ENCODE results near the gene TAGLN.

TAGLN gene

GRCh38 chr11:117232911-117233409 is 33.8 kb downstream of the TAGLN start:
- peaks cover 26% of the 10 kb centered on the region for H3K4me1 ChIP-seq (ENCODE audit: low read length)
- peak overlapping the region; percentile 87 for H3K4me2 ChIP-seq (ENCODE audit: low read length)
- no peak overlapping the region for H2AFZ ChIP-seq (ENCODE audit: low read depth, low read length)
- H3K4me3 ChIP-seq (ENCODE audit: low read length), result peak overlapping the region; percentile 97
- peak overlapping the region; percentile 78 for H3K9ac ChIP-seq (ENCODE audit: low read length)
- H3K79me2 ChIP-seq (ENCODE audit: low read length), result peaks cover 44% of the 10 kb centered on the region
- H3K27me3 ChIP-seq (ENCODE audit: low read depth, low read length), result no peaks in the 10 kb centered on the region
- TF ChIP-seq EZH2phosphoT487 (IDR thresholded peaks at IDR 0.05; ENCODE audit: low read depth), result no peak
- TF ChIP-seq CTCF (IDR thresholded peaks at IDR 0.05; ENCODE audit: low read depth, low read length), result no peak
- no peak overlapping the region for H3K27ac ChIP-seq (ENCODE audit: low read length)
- H4K20me1 ChIP-seq (ENCODE audit: insufficient read depth, low read length), result no peaks in the 10 kb centered on the region
- H3K36me3 ChIP-seq (replicated peaks; ENCODE audit: low read depth, low read length), result peaks cover 20% of the 10 kb centered on the region
- no peaks in the 10 kb centered on the region for H3K9me3 ChIP-seq (ENCODE audit: insufficient read depth, low read length)

- H2AFZ ChIP-seq (ENCODE audit: low read depth, low read length), result no peak overlapping the region
- TF ChIP-seq EZH2phosphoT487 (IDR thresholded peaks at IDR 0.05; ENCODE audit: low read depth) (no peak), CTCF (IDR thresholded peaks at IDR 0.05; ENCODE audit: low read depth, low read length) (no peak)
- H3K4me2 ChIP-seq (ENCODE audit: low read length), result no peak overlapping the region
- no peak overlapping the region for H3K27ac ChIP-seq (ENCODE audit: low read length)
- no peaks in the 10 kb centered on the region for H4K20me1 ChIP-seq (ENCODE audit: insufficient read depth, low read length)
- H3K79me2 ChIP-seq (ENCODE audit: low read length), result peaks cover 13% of the 10 kb centered on the region
- H3K4me1 ChIP-seq (ENCODE audit: low read length), result peaks cover 11% of the 10 kb centered on the region
- no peaks in the 10 kb centered on the region for H3K27me3 ChIP-seq (ENCODE audit: low read depth, low read length)
- no peaks in the 10 kb centered on the region for H3K9me3 ChIP-seq (ENCODE audit: insufficient read depth, low read length)
- H3K4me3 ChIP-seq (ENCODE audit: low read length), result no peak overlapping the region
- peaks cover 3% of the 10 kb centered on the region for H3K36me3 ChIP-seq (replicated peaks; ENCODE audit: low read depth, low read length)
- no peak overlapping the region for H3K9ac ChIP-seq (ENCODE audit: low read length)
Observed at GRCh38 chr11:117238221-117238620, 39.1 kb downstream of the TAGLN start.

GRCh38 chr11:117239295-117239694 is 40.1 kb downstream of the TAGLN start:
- Histone ChIP-seq H3K27ac (ENCODE audit: low read length) (no peak overlapping the region), H3K4me1 (ENCODE audit: low read length) (no peaks in the 10 kb centered on the region), H3K27me3 (ENCODE audit: low read depth, low read length) (no peaks in the 10 kb centered on the region), H3K4me3 (ENCODE audit: low read length) (no peak overlapping the region), H3K4me2 (ENCODE audit: low read length) (no peak overlapping the region), H3K79me2 (ENCODE audit: low read length) (peaks cover 3% of the 10 kb centered on the region; the same call in 1 of the 2 replicates), H3K36me3 (replicated peaks; ENCODE audit: low read depth, low read length) (peaks cover 5% of the 10 kb centered on the region), H2AFZ (ENCODE audit: low read depth, low read length) (no peak overlapping the region), H4K20me1 (ENCODE audit: insufficient read depth, low read length) (no peaks in the 10 kb centered on the region), H3K9ac (ENCODE audit: low read length) (no peak overlapping the region), H3K9me3 (ENCODE audit: insufficient read depth, low read length) (no peaks in the 10 kb centered on the region)
- TF ChIP-seq EZH2phosphoT487 (IDR thresholded peaks at IDR 0.05; ENCODE audit: low read depth) (no peak), CTCF (IDR thresholded peaks at IDR 0.05; ENCODE audit: low read depth, low read length) (peak; percentile 7; the same call in 1 of the 2 replicates)

- Histone ChIP-seq H3K27me3 (ENCODE audit: low read depth, low read length) (no peaks in the 10 kb centered on the region), H2AFZ (ENCODE audit: low read depth, low read length) (no peak overlapping the region), H3K79me2 (ENCODE audit: low read length) (no peaks in the 10 kb centered on the region), H3K36me3 (replicated peaks; ENCODE audit: low read depth, low read length) (peaks cover 28% of the 10 kb centered on the region), H3K4me3 (ENCODE audit: low read length) (no peak overlapping the region), H4K20me1 (ENCODE audit: insufficient read depth, low read length) (0 out of 2 replicates have a peak, but pooled peaks cover 2% of the 10 kb centered on the region), H3K9ac (ENCODE audit: low read length) (no peak overlapping the region), H3K4me2 (ENCODE audit: low read length) (no peak overlapping the region), H3K4me1 (ENCODE audit: low read length) (no peaks in the 10 kb centered on the region), H3K9me3 (ENCODE audit: insufficient read depth, low read length) (no peaks in the 10 kb centered on the region), H3K27ac (ENCODE audit: low read length) (no peak overlapping the region)
- TF ChIP-seq EZH2phosphoT487 (IDR thresholded peaks at IDR 0.05; ENCODE audit: low read depth), result no peak
- TF ChIP-seq CTCF (IDR thresholded peaks at IDR 0.05; ENCODE audit: low read depth, low read length), result no peak
Observed at GRCh38 chr11:117248341-117248740, 49.2 kb downstream of the TAGLN start.

Measured in OCI-LY3 (cell line).